OCI-LY1 (cell line): ENCODE measurements around the gene RGCC.

Experiments used
- EZH2 ChIP-seq: fragments of 200-600 bp; sonication (generic), shearing (Covaris generic); IDR thresholded peaks from 2 replicates; pipeline ENCODE4 v1.8.0; 2017; ENCODE audit warnings: borderline replicate concordance, mixed run types, mild to moderate bottlenecking, antibody characterized with exemption, low read length, moderate library complexity, mixed read lengths
- TF ChIP-seq, protein P1 (sequence below): fragments of 200-600 bp; sonication (generic), shearing (Covaris generic); IDR thresholded peaks from 2 replicates; pipeline ENCODE4 v1.5.1; 2017; ENCODE audit warnings: mild to moderate bottlenecking, antibody characterized with exemption, low read length, moderate library complexity, mixed read lengths

DNA sequence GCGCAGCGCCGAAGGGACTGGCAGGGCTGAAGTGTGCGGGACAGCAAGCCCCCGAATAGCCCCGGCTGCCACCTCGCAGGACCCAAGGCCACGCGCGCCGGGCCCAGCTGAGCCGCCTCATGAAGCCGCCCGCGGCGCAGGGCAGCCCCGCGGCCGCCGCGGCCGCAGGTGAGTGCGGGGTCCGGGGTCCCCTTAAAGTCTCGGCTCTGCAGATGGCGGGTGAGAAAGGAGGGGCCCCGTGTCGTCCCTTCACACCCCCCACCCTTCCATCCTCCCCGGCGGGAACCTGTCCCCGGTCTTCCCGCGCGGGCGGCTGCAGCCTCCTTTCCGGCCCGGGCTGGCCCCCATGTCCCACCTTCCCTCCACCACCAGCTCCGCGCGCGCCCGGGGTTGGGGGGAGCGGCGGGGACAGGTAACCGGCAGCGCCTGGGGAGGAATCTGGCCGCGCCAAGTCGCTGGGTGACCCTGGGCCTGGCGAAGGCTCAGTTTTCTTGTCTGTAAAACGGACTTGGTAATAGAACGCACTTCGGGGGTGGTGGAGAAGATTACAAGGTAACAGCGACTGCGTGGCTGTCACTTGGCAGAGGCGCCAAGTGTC, 338 bp downstream of the RGCC start:
- TF ChIP-seq, protein P1, sequence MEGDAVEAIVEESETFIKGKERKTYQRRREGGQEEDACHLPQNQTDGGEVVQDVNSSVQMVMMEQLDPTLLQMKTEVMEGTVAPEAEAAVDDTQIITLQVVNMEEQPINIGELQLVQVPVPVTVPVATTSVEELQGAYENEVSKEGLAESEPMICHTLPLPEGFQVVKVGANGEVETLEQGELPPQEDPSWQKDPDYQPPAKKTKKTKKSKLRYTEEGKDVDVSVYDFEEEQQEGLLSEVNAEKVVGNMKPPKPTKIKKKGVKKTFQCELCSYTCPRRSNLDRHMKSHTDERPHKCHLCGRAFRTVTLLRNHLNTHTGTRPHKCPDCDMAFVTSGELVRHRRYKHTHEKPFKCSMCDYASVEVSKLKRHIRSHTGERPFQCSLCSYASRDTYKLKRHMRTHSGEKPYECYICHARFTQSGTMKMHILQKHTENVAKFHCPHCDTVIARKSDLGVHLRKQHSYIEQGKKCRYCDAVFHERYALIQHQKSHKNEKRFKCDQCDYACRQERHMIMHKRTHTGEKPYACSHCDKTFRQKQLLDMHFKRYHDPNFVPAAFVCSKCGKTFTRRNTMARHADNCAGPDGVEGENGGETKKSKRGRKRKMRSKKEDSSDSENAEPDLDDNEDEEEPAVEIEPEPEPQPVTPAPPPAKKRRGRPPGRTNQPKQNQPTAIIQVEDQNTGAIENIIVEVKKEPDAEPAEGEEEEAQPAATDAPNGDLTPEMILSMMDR, result no peak
- no peak for TF ChIP-seq EZH2
